Colonic mucosa (tissue), 4 donors: ENCODE results near the gene ZSCAN4. TPM values are rescaled to one million over a fixed set of nuclear protein-coding genes. Genes with fewer than 3 reads are reported as not detected.

Experiments used
- DNase-seq: peaks from one replicate; pipeline ENCODE4 v3.0.0-alpha.2; 2020
- H3K27ac ChIP-seq: fragments of 200-600 bp; one replicate; pipeline ENCODE4 v1.8.0; 2021
- H3K27me3 ChIP-seq: fragments of 200-600 bp; one replicate; pipeline ENCODE4 v1.8.0; 2021
- H3K36me3 ChIP-seq: fragments of 200-600 bp; one replicate; pipeline ENCODE4 v1.8.0; 2021
- H3K4me1 ChIP-seq: fragments of 200-600 bp; one replicate; pipeline ENCODE4 v1.8.0; 2021; ENCODE audit warnings: mild to moderate bottlenecking
- H3K4me3 ChIP-seq: fragments of 200-600 bp; one replicate; pipeline ENCODE4 v1.8.0; 2021
- H3K9ac ChIP-seq, 2 donors: one replicate each; pipeline ENCODE4 v1.7.0; 2013; ENCODE audit warnings: control low read depth in 2 of 2, low read depth in 2 of 2, low read length in 2 of 2
- H3K9me3 ChIP-seq: fragments of 200-600 bp; one replicate; pipeline ENCODE4 v1.8.0; 2021
- CTCF ChIP-seq: fragments of 200-600 bp; IDR thresholded peaks from one replicate; pipeline ENCODE4 v1.8.0; 2022; ENCODE audit warnings: antibody characterized with exemption, mild to moderate bottlenecking
- intact Hi-C: fragments of 100-400 bp; cut with DNase I; formaldehyde crosslinking; loops from one replicate; pipeline ENCODE4 v1.14.1; 2022
- total RNA-seq, 2 donors: library from RNA; stranded (reverse); fragmentation: NEBNext Ultra II Directional in 1 of 2; extraction: Animal tissue kit (Norgen Biotek cat#: 25700) in 1 of 2; gene quantifications; one replicate each; pipeline ENCODE4 v1.2.1, GENCODE V29; 2021
- donor health status: healthy.
- donor health status: DM: no; HTN: no; CAD: no.
- donor health status: DM: no; HTN: no; CAD: no.

The ZSCAN4 gene
- total RNA-seq, 2 donors from 2014 or later, result not detected

GRCh38 chr19:57651654-57651996 is 17.1 kb upstream of the ZSCAN4 start:
- Histone ChIP-seq H3K27ac (no peak overlapping the region), H3K9ac (no peak overlapping the region), H3K36me3 (no peaks in the 10 kb centered on the region), H3K9me3 (no peaks in the 10 kb centered on the region), H3K27me3 (no peaks in the 10 kb centered on the region), H3K4me3 (no peak overlapping the region), H3K4me1 (no peaks in the 10 kb centered on the region)
- no peak for TF ChIP-seq CTCF
- intact Hi-C loops, result no loop called here
- DNase-seq, result no peak

- Histone ChIP-seq H3K4me3 (no peak overlapping the region), H3K9ac (no peak overlapping the region), H3K4me1 (no peaks in the 10 kb centered on the region), H3K27ac (no peak overlapping the region), H3K9me3 (no peaks in the 10 kb centered on the region), H3K27me3 (no peaks in the 10 kb centered on the region), H3K36me3 (no peaks in the 10 kb centered on the region)
- no peak for TF ChIP-seq CTCF
- intact Hi-C loops, result no loop called here
- DNase-seq, result no peak
These were observed 15.0 kb upstream of the ZSCAN4 start for GRCh38 chr19:57653689-57654088.

- Histone ChIP-seq H3K9me3 (no peaks in the 10 kb centered on the region), H3K27me3 (no peaks in the 10 kb centered on the region), H3K4me1 (no peaks in the 10 kb centered on the region), H3K27ac (no peak overlapping the region), H3K36me3 (no peaks in the 10 kb centered on the region), H3K9ac (no peak overlapping the region), H3K4me3 (no peak overlapping the region)
- intact Hi-C loops, result no loop called here
- DNase-seq, result no peak
- no peak for TF ChIP-seq CTCF
These were observed 13.3 kb upstream of the ZSCAN4 start for GRCh38 chr19:57655443-57655842.

GRCh38 chr19:57656346-57656745 is 12.4 kb upstream of the ZSCAN4 start:
- intact Hi-C loops, result no loop called here
- Histone ChIP-seq H3K27ac (no peak overlapping the region), H3K27me3 (no peaks in the 10 kb centered on the region), H3K4me1 (no peaks in the 10 kb centered on the region), H3K9ac (no peak overlapping the region), H3K36me3 (no peaks in the 10 kb centered on the region), H3K4me3 (no peak overlapping the region), H3K9me3 (no peaks in the 10 kb centered on the region)
- no peak for TF ChIP-seq CTCF
- no peak for DNase-seq

- Histone ChIP-seq H3K9ac (peak overlapping the region in 1 of 2 donors; percentile 56), H3K9me3 (no peaks in the 10 kb centered on the region), H3K36me3 (no peaks in the 10 kb centered on the region), H3K4me1 (no peaks in the 10 kb centered on the region), H3K27me3 (no peaks in the 10 kb centered on the region), H3K4me3 (peak overlapping the region; percentile 38), H3K27ac (no peak overlapping the region)
- intact Hi-C loops, result no loop called here
- peak; percentile 47 for DNase-seq
- no peak for TF ChIP-seq CTCF
These were observed 4.2 kb upstream of the ZSCAN4 start for GRCh38 chr19:57664269-57665127.
